ENCODE data around the gene POLR2H. TPM values are rescaled to one million over a fixed set of nuclear protein-coding genes. Genes with fewer than 3 reads are reported as not detected.

Gene POLR2H
- total RNA-seq, 1 experiment from 2014 or later = 156 TPM

DNA sequence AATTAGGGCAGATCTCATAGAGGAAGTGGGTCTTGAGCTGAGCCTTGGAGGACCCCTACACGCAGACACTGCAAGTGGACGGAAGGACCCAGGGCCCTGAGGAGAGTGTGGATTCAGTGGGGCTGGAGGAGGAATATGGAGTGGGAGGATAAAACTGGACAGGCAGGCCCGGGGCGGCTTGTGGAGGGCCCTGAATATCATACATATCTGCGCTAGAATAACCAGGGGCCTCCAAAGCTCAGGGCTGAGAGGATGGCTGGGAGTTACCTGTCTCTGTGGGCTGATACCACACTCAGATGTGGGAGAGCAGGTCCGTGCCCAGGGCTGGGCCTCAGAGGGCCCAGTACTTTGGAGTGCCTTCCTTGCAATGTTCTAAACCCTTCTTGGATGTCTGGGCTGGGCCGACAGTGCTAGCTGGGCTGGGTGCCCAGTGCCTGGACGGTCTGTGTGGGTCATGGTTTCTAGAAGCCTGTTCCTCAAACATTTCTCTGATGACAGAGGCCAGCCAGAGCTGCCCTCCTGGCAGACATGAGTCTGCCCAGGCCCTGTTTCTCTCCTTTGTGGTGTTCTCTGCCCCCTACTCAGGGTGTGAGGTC lies 47.9 kb downstream of the POLR2H start:
- POLR2A ChIA-PET = no interaction called here

DNA sequence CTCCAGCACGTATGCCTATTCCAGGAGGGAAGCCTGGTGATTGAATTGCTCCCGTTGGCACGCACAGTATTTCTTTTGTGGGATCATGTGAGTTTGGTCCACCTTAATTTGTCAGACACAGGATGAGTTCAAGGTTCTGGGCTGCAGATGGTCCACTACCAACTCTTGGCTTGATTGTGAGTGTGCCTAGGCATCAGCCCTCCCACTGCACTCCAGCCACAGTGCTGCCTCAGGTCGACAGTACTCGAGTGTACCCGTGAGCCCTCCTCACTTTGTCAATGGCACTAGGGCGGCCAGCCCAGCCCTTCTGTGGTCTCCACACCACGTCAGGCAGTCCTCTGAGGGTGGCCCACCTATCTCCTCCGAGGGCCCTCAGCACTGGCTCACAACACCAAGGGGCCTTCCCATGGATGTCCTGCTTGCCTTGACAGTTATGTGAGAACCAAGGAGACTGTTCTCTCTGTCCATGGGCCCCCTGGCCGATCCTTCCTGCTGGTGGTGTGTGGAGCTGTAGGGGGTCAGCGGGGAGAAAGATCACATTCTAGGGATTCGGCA lies 48.5 kb downstream of the POLR2H start:
- 0 out of 2 replicates have a peak, but pooled peaks have one; percentile 10 for ATAC-seq
- in situ Hi-C loops (cut with HindIII; ENCODE audit: low pct_unique_long_range_greater_than_20kb, low sequenced_read_pairs) = no loop called here

More for the DNA sequence above, 47.9 kb downstream of the POLR2H start:
- TF ChIP-seq SIN3A (IDR thresholded peaks at IDR 0.05; ENCODE audit: borderline replicate concordance, insufficient read depth, low read depth, low read length) (no peak), TCF7L2 (IDR thresholded peaks at IDR 0.05; ENCODE audit: low read depth, low read length) (no peak), POLR2AphosphoS5 (IDR thresholded peaks at IDR 0.05; ENCODE audit: low read depth, low read length) (no peak)
- TF ChIP-seq, protein P1, sequence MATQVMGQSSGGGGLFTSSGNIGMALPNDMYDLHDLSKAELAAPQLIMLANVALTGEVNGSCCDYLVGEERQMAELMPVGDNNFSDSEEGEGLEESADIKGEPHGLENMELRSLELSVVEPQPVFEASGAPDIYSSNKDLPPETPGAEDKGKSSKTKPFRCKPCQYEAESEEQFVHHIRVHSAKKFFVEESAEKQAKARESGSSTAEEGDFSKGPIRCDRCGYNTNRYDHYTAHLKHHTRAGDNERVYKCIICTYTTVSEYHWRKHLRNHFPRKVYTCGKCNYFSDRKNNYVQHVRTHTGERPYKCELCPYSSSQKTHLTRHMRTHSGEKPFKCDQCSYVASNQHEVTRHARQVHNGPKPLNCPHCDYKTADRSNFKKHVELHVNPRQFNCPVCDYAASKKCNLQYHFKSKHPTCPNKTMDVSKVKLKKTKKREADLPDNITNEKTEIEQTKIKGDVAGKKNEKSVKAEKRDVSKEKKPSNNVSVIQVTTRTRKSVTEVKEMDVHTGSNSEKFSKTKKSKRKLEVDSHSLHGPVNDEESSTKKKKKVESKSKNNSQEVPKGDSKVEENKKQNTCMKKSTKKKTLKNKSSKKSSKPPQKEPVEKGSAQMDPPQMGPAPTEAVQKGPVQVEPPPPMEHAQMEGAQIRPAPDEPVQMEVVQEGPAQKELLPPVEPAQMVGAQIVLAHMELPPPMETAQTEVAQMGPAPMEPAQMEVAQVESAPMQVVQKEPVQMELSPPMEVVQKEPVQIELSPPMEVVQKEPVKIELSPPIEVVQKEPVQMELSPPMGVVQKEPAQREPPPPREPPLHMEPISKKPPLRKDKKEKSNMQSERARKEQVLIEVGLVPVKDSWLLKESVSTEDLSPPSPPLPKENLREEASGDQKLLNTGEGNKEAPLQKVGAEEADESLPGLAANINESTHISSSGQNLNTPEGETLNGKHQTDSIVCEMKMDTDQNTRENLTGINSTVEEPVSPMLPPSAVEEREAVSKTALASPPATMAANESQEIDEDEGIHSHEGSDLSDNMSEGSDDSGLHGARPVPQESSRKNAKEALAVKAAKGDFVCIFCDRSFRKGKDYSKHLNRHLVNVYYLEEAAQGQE (IDR thresholded peaks at IDR 0.05; ENCODE audit: insufficient read depth in 1 of 2, low read depth in 2 of 2, low read length in 1 of 2) = no peak
- TF ChIP-seq, protein P2, sequence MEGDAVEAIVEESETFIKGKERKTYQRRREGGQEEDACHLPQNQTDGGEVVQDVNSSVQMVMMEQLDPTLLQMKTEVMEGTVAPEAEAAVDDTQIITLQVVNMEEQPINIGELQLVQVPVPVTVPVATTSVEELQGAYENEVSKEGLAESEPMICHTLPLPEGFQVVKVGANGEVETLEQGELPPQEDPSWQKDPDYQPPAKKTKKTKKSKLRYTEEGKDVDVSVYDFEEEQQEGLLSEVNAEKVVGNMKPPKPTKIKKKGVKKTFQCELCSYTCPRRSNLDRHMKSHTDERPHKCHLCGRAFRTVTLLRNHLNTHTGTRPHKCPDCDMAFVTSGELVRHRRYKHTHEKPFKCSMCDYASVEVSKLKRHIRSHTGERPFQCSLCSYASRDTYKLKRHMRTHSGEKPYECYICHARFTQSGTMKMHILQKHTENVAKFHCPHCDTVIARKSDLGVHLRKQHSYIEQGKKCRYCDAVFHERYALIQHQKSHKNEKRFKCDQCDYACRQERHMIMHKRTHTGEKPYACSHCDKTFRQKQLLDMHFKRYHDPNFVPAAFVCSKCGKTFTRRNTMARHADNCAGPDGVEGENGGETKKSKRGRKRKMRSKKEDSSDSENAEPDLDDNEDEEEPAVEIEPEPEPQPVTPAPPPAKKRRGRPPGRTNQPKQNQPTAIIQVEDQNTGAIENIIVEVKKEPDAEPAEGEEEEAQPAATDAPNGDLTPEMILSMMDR (IDR thresholded peaks at IDR 0.05) = no peak
- Histone ChIP-seq H3K4me1 (ENCODE audit: control insufficient read depth, insufficient read depth, low read length) (no peaks in the 10 kb centered on the region), H3K4me3 (ENCODE audit: low read depth in 2 of 2, low read length in 2 of 2) (no peak overlapping the region), H3K27me3 (ENCODE audit: control insufficient read depth, insufficient read depth, low read length) (no peaks in the 10 kb centered on the region), H3K27ac (ENCODE audit: low read length) (no peak overlapping the region), H3K9me3 (ENCODE audit: control insufficient read depth, insufficient read depth, low read depth, low read length) (no peaks in the 10 kb centered on the region), H3K36me3 (ENCODE audit: control insufficient read depth, insufficient read depth, low read length) (no peaks in the 10 kb centered on the region)
- intact Hi-C loops (cut with micrococcal nuclease; ENCODE audit: unreplicated experiment) (no loop called here), in situ Hi-C loops (cut with HindIII; ENCODE audit: low pct_unique_long_range_greater_than_20kb, low sequenced_read_pairs) (no loop called here)
- ATAC-seq = 0 out of 2 replicates have a peak, but pooled peaks have one; percentile 17
- BruUV-seq (replicated peaks) = no TSS peak
- CTCF ChIA-PET = interaction anchor here (0.6 kb wide), 1 partner anchor 261 kb away, joined by 3 read pairs; no protein-coding TSS in a partner anchor
- DNase-seq (ENCODE audit: low read depth, low spot score) = no peak

More for the DNA sequence above, 48.5 kb downstream of the POLR2H start:
- no peaks in the 10 kb centered on the region for H3K4me1 ChIP-seq (ENCODE audit: control insufficient read depth, insufficient read depth, low read length)
- POLR2A ChIA-PET = no interaction called here
- no peaks in the 10 kb centered on the region for H3K27me3 ChIP-seq (ENCODE audit: control insufficient read depth, insufficient read depth, low read length)
- TF ChIP-seq, protein P2 (IDR thresholded peaks at IDR 0.05) = no peak
- TF ChIP-seq, protein P1 (IDR thresholded peaks at IDR 0.05; ENCODE audit: insufficient read depth in 1 of 2, low read depth in 2 of 2, low read length in 1 of 2) = no peak
- TF ChIP-seq SIN3A (IDR thresholded peaks at IDR 0.05; ENCODE audit: borderline replicate concordance, insufficient read depth, low read depth, low read length) = no peak
- intact Hi-C loops (cut with micrococcal nuclease; ENCODE audit: unreplicated experiment) = no loop called here
- H3K36me3 ChIP-seq (ENCODE audit: control insufficient read depth, insufficient read depth, low read length) = no peaks in the 10 kb centered on the region
- no peaks in the 10 kb centered on the region for H3K9me3 ChIP-seq (ENCODE audit: control insufficient read depth, insufficient read depth, low read depth, low read length)
- BruUV-seq (replicated peaks) = no TSS peak
- CTCF ChIA-PET = no interaction called here
- no peak overlapping the region for H3K27ac ChIP-seq (ENCODE audit: low read length)
- DNase-seq (ENCODE audit: low read depth, low spot score) = no peak
- H3K4me3 ChIP-seq (ENCODE audit: low read depth in 2 of 2, low read length in 2 of 2) = no peak overlapping the region

Data from Panc1 (cell line).